RWPE1 (cell line): ENCODE results near the gene TARP.

Experiments
- CTCF ChIA-PET: fragments of 350-600 bp; sonication (Branson Sonifier 250); formaldehyde crosslinking; extraction: SDS; loops from one replicate; lab custom pipeline; 2021; lab: Yijun Ruan, JAX
- POLR2A ChIA-PET: fragments of 400-600 bp; formaldehyde crosslinking; extraction: SDS; loops from one replicate; lab custom pipeline; 2020; ENCODE audit warnings: antibody characterized with exemption; ENCODE audit not compliant: low non-redundant PET; lab: Yijun Ruan, JAX
- DNase-seq: peaks from one replicate; pipeline ENCODE4 v3.0.0; 2012; ENCODE audit warnings: low spot score
- H3K27ac ChIP-seq: fragments of 450-650 bp; 2 replicates; pipeline ENCODE4 v1.5.1; 2017
- TF ChIP-seq, protein P1 (sequence below): fragments of 450-650 bp; conservative IDR thresholded peaks from 2 replicates; pipeline ENCODE4 v1.5.1; 2017; ENCODE audit warnings: low read depth, mild to moderate bottlenecking

Gene TARP

DNA sequence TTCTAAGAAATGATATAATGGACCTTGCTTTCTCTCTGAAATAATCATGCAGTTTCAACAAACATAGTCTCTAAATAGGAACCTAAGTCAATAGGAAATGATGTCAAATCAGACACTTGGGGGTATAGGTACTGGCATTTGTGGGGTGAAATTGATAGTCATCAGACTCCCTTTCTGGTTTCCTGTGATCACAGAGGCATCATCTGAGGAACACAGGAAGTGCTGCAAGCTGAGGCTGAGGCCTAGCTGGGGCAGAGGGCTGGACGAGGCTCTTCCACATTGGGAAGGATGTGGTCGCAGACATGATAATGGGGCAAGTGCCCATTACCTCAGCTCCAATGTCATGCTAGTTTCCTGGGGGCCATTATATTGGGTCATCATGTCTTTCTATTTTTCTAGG, 33.5 kb upstream of the TARP start:
- no peak overlapping the region for H3K27ac ChIP-seq
- POLR2A ChIA-PET, result no interaction called here
- TF ChIP-seq, protein P1, sequence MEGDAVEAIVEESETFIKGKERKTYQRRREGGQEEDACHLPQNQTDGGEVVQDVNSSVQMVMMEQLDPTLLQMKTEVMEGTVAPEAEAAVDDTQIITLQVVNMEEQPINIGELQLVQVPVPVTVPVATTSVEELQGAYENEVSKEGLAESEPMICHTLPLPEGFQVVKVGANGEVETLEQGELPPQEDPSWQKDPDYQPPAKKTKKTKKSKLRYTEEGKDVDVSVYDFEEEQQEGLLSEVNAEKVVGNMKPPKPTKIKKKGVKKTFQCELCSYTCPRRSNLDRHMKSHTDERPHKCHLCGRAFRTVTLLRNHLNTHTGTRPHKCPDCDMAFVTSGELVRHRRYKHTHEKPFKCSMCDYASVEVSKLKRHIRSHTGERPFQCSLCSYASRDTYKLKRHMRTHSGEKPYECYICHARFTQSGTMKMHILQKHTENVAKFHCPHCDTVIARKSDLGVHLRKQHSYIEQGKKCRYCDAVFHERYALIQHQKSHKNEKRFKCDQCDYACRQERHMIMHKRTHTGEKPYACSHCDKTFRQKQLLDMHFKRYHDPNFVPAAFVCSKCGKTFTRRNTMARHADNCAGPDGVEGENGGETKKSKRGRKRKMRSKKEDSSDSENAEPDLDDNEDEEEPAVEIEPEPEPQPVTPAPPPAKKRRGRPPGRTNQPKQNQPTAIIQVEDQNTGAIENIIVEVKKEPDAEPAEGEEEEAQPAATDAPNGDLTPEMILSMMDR, result no peak
- CTCF ChIA-PET, result no interaction called here
- DNase-seq, result no peak

DNA sequence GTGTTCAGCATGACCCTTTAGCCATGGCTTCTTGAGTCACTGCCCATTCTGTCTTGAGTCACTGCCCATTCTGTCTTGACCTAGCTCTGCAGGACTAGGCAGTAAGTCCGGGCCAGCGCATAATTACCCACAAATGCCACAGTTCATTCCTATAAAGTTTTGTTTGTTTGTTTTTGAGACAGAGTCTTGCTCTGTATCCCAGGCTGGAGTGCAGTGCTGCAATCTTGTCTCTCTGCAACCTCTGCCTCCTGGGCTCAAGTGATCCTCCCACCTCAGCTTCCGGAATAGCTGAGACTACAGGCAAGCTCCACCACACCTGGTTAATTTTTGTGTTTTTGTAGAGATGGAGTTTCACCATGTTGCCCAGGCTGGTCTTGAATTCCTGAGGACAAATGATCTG, 32.7 kb upstream of the TARP start:
- DNase-seq, result no peak
- POLR2A ChIA-PET, result no interaction called here
- TF ChIP-seq, protein P1, result no peak
- H3K27ac ChIP-seq, result no peak overlapping the region
- CTCF ChIA-PET, result no interaction called here

DNA sequence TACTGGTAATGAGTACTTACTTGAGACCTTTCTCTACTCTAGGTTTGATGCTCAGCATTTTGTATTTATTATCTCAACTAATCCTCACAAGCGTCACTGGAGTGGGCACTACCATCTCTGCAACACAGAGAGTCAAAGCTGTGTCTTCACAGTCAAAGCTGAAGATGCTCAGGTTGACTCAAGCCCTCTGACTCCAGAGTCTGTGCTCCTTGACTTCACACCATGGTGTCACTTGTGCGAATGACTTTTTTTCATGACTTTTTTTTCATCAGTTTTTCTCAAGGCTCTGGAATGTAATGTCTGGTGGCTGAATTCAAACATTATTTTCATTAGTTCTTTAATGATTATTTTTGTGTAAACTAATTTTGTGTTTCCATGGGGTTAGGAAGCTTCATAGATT, 30.4 kb upstream of the TARP start:
- H3K27ac ChIP-seq, result no peak overlapping the region
- no peak for DNase-seq
- TF ChIP-seq, protein P1, result no peak
- ChIA-PET POLR2A (no interaction called here), CTCF (no interaction called here)

DNA sequence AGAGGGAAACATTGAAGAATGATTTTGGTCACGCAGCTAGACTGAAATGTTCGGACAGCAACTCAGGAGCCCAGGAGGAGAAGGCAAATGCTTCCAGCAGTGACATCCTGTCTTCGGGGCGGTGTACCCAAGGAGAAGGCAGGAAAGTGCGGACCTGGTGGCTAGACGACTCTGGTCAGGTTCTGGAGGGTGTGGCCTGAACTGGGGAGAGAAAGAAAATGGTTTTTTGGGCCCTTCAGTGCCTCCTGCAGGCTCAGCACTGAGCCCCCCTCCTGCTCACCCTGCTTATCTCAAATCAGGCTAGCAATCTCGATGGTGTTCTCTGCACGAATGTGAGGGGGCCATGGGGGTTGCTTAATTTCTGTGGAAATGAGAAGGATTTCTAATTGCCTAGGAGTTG, 26.7 kb upstream of the TARP start:
- TF ChIP-seq, protein P1, result no peak
- ChIA-PET POLR2A (no interaction called here), CTCF (no interaction called here)
- DNase-seq, result no peak
- H3K27ac ChIP-seq, result no peak overlapping the region

DNA sequence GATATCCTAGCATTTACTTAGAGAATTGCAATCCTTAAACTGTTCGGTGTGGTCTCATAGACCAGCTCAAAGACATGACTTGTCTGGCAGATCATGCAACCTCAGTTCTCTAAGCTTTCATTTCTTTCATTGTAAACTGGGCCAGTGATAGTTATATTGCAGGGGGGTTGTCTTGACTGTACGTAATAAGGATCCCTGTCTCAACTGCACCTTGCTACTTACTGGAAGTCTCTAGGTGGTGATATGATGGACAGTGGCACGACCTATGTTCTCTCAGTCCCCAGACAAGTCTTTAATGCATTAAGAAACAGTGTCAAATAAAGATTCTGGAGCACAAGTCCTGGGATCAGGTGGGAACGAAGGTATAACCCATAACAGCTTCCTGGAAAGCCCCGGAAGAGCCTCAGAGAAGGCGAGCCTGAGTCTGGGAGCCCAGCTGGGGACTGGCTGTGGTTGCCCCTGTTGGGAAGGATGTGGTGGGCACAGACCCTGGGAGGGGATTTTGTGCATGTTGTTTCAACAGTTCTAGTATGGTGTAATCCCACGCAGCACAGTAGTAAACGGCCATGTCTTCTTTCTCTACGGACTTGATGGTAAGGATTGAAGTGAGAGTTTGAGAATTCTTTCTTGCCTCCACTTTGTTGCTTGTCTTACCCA, 26.0 kb upstream of the TARP start:
- no peak for DNase-seq
- ChIA-PET CTCF (interaction anchor here (0.6 kb wide), 1 partner anchor 12 kb away, joined by 5 read pairs; no protein-coding TSS in a partner anchor), POLR2A (no interaction called here)
- TF ChIP-seq, protein P1, result no peak
- H3K27ac ChIP-seq, result no peak overlapping the region

DNA sequence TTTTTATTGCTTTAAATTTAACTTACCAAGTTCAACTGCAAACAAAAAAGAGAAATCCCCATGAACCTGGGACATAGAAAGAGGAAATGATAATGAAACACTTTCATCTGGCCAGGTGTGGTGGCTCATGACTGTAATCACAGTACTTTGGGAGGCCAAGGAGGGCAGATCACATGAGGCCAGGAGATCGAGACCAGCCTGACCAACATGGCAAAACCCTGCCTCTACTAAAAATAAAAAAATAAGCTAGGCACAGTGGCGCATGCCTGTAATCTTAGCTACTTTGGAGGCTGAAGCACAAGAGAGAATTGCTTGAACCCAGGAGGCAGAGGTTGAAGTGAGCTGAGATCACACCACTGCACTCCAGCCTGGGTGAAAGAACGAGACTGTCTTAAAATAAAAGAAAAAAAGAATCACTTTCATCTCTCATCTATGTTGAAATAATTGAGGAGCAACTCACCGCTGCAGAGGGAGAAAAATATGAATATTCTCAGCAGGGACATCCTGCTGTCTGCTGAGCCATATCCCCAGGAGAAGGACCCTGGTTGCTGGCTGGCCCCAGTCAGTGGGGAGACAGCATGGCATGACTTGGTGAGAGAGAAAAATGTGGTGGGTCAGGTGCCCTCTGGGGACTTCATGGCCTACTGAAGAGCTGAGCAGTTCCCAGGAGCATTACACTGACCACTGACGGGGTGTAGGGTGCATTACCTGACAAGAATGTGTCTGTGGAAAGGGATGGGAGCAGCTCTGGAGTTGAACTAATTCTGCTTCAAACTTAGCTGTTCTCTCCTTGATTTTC, 22.8 kb upstream of the TARP start:
- no peak overlapping the region for H3K27ac ChIP-seq
- DNase-seq, result no peak
- POLR2A ChIA-PET, result no interaction called here
- TF ChIP-seq, protein P1, result no peak
- CTCF ChIA-PET, result interaction anchor here (0.7 kb wide), 1 partner anchor 379 kb away, joined by 3 read pairs; no protein-coding TSS in a partner anchor
